ENCODE results near the gene TGIF1. TPM values are rescaled to one million over a fixed set of nuclear protein-coding genes. Genes with fewer than 3 reads are reported as not detected.
"Not testable (repeated sequence)": the region's sequence is repeated elsewhere in the genome, so short reads cannot be mapped to it uniquely, and the experiment has no call there.

Gene TGIF1
- total RNA-seq, 2 experiments from 2014 or later, result 40.9 to 69.0 TPM

DNA sequence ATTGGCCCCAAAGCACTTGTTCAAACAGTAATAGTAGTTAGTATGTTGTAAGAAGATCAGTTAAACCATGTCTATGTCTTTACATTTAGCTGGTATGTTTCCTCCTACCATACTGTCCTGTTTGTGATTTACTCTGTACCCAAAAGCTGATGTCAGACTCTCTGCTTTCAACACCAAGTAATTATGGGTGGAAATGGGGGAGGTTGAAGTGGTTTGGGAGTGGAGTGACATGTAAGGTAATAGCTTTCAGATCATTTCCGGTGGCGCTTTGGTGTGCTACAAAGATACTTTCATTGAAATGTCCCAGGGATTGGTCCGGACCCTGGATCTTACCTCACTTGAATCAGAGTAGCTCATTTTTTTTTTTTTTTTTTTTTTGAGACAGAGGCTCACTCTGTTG, 39.7 kb upstream of the TGIF1 start:
- Histone ChIP-seq H3K36me3 (ENCODE audit: insufficient read depth, low read length) (no peaks in the 10 kb centered on the region), H3K9me2 (ENCODE audit: insufficient read depth, low read length) (no peaks in the 10 kb centered on the region), H2AFZ (ENCODE audit: low read length) (no peak overlapping the region), H3K4me2 (ENCODE audit: low read length) (no peak overlapping the region), H3K4me3 (ENCODE audit: low read depth, low read length, poor library complexity, severe bottlenecking) (no peak overlapping the region), H3K27ac (ENCODE audit: low read depth, low read length, poor library complexity, severe bottlenecking) (no peak overlapping the region), H4K20me1 (ENCODE audit: insufficient read depth, low read length) (no peaks in the 10 kb centered on the region), H3K9me3 (ENCODE audit: low read length) (peaks cover 2% of the 10 kb centered on the region; the same call in 1 of the 2 replicates), H3K79me2 (ENCODE audit: insufficient read depth, low read depth, low read length) (no peaks in the 10 kb centered on the region), H3K4me1 (ENCODE audit: insufficient read depth, low read length, poor library complexity, severe bottlenecking) (peaks cover 6% of the 10 kb centered on the region)
- TF ChIP-seq CTCF (conservative IDR thresholded peaks at IDR 0.05; ENCODE audit: low read length) (no peak), EZH2phosphoT487 (IDR thresholded peaks at IDR 0.05; ENCODE audit: borderline replicate concordance, low read depth, low read length) (no peak)
- no TSS peak for BruUV-seq (replicated peaks)
- intact Hi-C loops (cut with micrococcal nuclease; ENCODE audit: unreplicated experiment), result no loop called here
- ChIA-PET CTCF (ENCODE audit: unreplicated experiment) (no interaction called here), POLR2A (interaction anchor here (0.6 to 0.7 kb wide), 4 partner anchors 25 to 488 kb away, joined by 3 to 6 read pairs (median 3); no protein-coding TSS in a partner anchor)
- DNase-seq (ENCODE audit: low spot score), result no peak

DNA sequence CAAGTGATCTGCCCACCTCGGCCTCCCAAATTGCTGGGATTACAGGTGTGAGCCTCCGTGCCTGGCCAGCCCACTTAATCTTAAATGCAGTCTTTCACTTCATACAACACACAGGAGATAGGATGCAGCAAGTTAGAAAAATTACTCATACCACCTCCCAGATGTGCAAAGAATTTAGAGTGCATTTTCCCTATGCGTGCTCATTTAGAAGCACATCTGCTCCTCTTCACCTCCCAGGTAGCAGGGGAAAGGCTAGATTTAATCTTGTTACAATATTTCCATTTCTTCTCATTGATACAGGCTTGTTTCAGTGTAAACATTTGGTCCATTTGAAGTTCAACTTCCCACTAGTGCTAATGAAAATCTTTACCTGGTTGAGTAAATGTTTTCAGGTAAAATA, 39.1 kb upstream of the TGIF1 start:
- H3K9me3 ChIP-seq (ENCODE audit: low read length); H3K27ac ChIP-seq (ENCODE audit: low read depth, low read length, poor library complexity, severe bottlenecking); H2AFZ ChIP-seq (ENCODE audit: low read length); H3K4me2 ChIP-seq (ENCODE audit: low read length); BruUV-seq (replicated peaks); intact Hi-C loops (cut with micrococcal nuclease; ENCODE audit: unreplicated experiment); DNase-seq (ENCODE audit: low spot score); H3K4me1 ChIP-seq (ENCODE audit: insufficient read depth, low read length, poor library complexity, severe bottlenecking); H3K79me2 ChIP-seq (ENCODE audit: insufficient read depth, low read depth, low read length); H3K9me2 ChIP-seq (ENCODE audit: insufficient read depth, low read length); H3K4me3 ChIP-seq (ENCODE audit: low read depth, low read length, poor library complexity, severe bottlenecking); H3K36me3 ChIP-seq (ENCODE audit: insufficient read depth, low read length); H4K20me1 ChIP-seq (ENCODE audit: insufficient read depth, low read length); CTCF ChIA-PET (ENCODE audit: unreplicated experiment); POLR2A ChIA-PET: not testable (repeated sequence)

DNA sequence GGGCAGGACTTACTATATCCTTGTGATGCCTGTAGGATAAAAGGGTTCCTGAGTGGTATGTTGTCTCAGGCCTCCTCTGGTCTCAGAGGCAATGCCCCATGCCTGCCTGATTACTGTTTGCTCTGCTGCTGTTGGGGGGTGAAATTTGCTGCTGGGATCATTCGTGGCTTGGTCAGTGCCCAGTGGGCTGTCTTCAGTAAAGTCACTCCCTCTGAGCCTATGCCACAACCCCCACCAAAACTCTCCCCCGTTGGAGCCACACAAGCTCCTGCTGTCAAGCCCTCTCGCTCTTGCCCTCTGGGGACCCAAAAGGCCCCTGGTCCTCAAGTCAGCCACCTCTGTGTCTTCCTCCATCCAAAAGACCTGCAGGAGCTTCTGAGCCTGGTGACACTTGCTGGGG, 38.6 kb upstream of the TGIF1 start:
- ChIA-PET CTCF (ENCODE audit: unreplicated experiment) (no interaction called here), POLR2A (no interaction called here)
- H3K79me2 ChIP-seq (ENCODE audit: insufficient read depth, low read depth, low read length), result no peaks in the 10 kb centered on the region
- no peaks in the 10 kb centered on the region for H4K20me1 ChIP-seq (ENCODE audit: insufficient read depth, low read length)
- H2AFZ ChIP-seq (ENCODE audit: low read length), result no peak overlapping the region
- no peaks in the 10 kb centered on the region for H3K4me1 ChIP-seq (ENCODE audit: insufficient read depth, low read length, poor library complexity, severe bottlenecking)
- BruUV-seq (replicated peaks), result no TSS peak
- H3K4me3 ChIP-seq (ENCODE audit: low read depth, low read length, poor library complexity, severe bottlenecking), result no peak overlapping the region
- no peaks in the 10 kb centered on the region for H3K9me3 ChIP-seq (ENCODE audit: low read length)
- H3K27ac ChIP-seq (ENCODE audit: low read depth, low read length, poor library complexity, severe bottlenecking), result no peak overlapping the region
- no peaks in the 10 kb centered on the region for H3K9me2 ChIP-seq (ENCODE audit: insufficient read depth, low read length)
- no peak for DNase-seq (ENCODE audit: low spot score)
- intact Hi-C loops (cut with micrococcal nuclease; ENCODE audit: unreplicated experiment), result no loop called here
- TF ChIP-seq EZH2phosphoT487 (IDR thresholded peaks at IDR 0.05; ENCODE audit: borderline replicate concordance, low read depth, low read length) (no peak), CTCF (conservative IDR thresholded peaks at IDR 0.05; ENCODE audit: low read length) (no peak)
- no peak overlapping the region for H3K4me2 ChIP-seq (ENCODE audit: low read length)
- H3K36me3 ChIP-seq (ENCODE audit: insufficient read depth, low read length), result no peaks in the 10 kb centered on the region
